HG03060 (cell line): Measurements from ENCODE around the gene PAQR8.

ENCODE experiments used
- ATAC-seq: cut with Tn5 transposase; IDR thresholded peaks from one replicate; pipeline ENCODE4 v1.9.1; 2021; ENCODE audit warnings: low read depth, moderate number of reproducible peaks; ENCODE audit not compliant: unreplicated experiment

PAQR8 gene

GRCh38 chr6:52457096-52457495, 95.1 kb downstream of the PAQR8 start:
- ATAC-seq, result no peak
